Mucosa of stomach (tissue), 1 donor: ENCODE results near the gene STC2.

Experiments
- H3K27me3 ChIP-seq: one replicate; pipeline ENCODE4 v1.7.0; 2013; ENCODE audit warnings: mild to moderate bottlenecking, low read length; ENCODE audit not compliant: control insufficient read depth, insufficient read depth
- H3K36me3 ChIP-seq: one replicate; pipeline ENCODE4 v1.7.0; 2013; ENCODE audit warnings: low read length; ENCODE audit not compliant: control insufficient read depth, insufficient read depth
- H3K4me1 ChIP-seq: one replicate; pipeline ENCODE4 v1.7.0; 2013; ENCODE audit warnings: mild to moderate bottlenecking, low read length; ENCODE audit not compliant: control insufficient read depth, insufficient read depth
- H3K4me3 ChIP-seq: one replicate; pipeline ENCODE4 v1.7.0; 2013; ENCODE audit warnings: low read length
- H3K9ac ChIP-seq: one replicate; pipeline ENCODE4 v1.7.0; 2013; ENCODE audit warnings: mild to moderate bottlenecking, low read length, moderate library complexity
- H3K9me3 ChIP-seq: one replicate; pipeline ENCODE4 v1.7.0; 2013; ENCODE audit warnings: mild to moderate bottlenecking, low read length, moderate library complexity; ENCODE audit not compliant: control insufficient read depth
- donor health status: Pancreatic carcinoma.

The STC2 gene

GRCh38 chr5:173307695-173308094, 20.5 kb downstream of the STC2 start:
- Histone ChIP-seq H3K4me3 (no peak overlapping the region), H3K36me3 (no peaks in the 10 kb centered on the region), H3K27me3 (peaks cover 3% of the 10 kb centered on the region), H3K9ac (no peak overlapping the region), H3K4me1 (no peaks in the 10 kb centered on the region), H3K9me3 (no peaks in the 10 kb centered on the region)

GRCh38 chr5:173306695-173307094, 21.5 kb downstream of the STC2 start:
- no peak overlapping the region for H3K4me3 ChIP-seq
- H3K4me1 ChIP-seq = no peaks in the 10 kb centered on the region
- no peak overlapping the region for H3K9ac ChIP-seq
- H3K36me3 ChIP-seq = no peaks in the 10 kb centered on the region
- peaks cover 3% of the 10 kb centered on the region for H3K27me3 ChIP-seq
- H3K9me3 ChIP-seq = no peaks in the 10 kb centered on the region

GRCh38 chr5:173304591-173304988, 23.6 kb downstream of the STC2 start:
- no peaks in the 10 kb centered on the region for H3K9me3 ChIP-seq
- H3K27me3 ChIP-seq = peaks cover 3% of the 10 kb centered on the region
- H3K4me3 ChIP-seq = no peak overlapping the region
- H3K9ac ChIP-seq = no peak overlapping the region
- no peaks in the 10 kb centered on the region for H3K4me1 ChIP-seq
- H3K36me3 ChIP-seq = no peaks in the 10 kb centered on the region

DNA sequence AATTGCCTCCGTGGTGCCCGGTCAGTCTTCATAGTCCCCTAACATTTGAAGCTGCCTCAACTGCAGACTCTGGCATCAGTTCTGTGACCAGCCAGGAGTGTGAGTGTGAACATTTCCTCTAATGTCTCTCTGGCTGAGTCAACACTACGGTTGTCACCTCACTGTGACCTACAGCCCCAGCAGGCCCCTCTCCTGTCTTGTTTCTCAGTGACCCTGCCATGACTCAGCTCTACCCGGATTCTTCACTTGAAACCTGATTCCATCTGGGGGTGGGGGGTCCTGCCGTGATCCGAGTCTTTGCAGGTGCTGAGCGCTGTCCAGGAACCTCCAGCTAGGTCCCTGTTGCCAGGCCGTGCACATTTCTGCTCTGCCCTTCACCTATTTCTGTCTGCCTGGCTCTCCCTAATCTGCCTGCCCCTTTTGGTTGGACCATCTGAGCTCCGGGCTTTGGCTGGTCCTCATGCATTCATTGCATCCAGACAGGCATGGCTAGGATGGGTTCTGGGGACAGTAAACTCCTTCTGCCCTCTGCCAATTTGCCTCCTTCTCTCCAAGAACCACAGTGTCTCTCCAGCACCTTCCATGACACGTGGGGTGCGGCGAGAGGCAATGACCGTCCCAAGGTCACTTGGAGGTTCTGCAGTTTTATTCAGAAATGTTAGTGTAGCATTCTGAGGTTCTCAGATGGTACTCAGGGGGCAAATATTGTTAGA, 24.2 kb downstream of the STC2 start:
- Histone ChIP-seq H3K27me3 (peaks cover 3% of the 10 kb centered on the region), H3K4me3 (no peak overlapping the region), H3K9me3 (no peaks in the 10 kb centered on the region), H3K9ac (no peak overlapping the region), H3K4me1 (no peaks in the 10 kb centered on the region), H3K36me3 (no peaks in the 10 kb centered on the region)

GRCh38 chr5:173302546-173303155, 25.6 kb downstream of the STC2 start:
- peaks cover 3% of the 10 kb centered on the region for H3K27me3 ChIP-seq
- H3K36me3 ChIP-seq = no peaks in the 10 kb centered on the region
- no peaks in the 10 kb centered on the region for H3K9me3 ChIP-seq
- no peaks in the 10 kb centered on the region for H3K4me1 ChIP-seq
- H3K4me3 ChIP-seq = no peak overlapping the region
- no peak overlapping the region for H3K9ac ChIP-seq

DNA sequence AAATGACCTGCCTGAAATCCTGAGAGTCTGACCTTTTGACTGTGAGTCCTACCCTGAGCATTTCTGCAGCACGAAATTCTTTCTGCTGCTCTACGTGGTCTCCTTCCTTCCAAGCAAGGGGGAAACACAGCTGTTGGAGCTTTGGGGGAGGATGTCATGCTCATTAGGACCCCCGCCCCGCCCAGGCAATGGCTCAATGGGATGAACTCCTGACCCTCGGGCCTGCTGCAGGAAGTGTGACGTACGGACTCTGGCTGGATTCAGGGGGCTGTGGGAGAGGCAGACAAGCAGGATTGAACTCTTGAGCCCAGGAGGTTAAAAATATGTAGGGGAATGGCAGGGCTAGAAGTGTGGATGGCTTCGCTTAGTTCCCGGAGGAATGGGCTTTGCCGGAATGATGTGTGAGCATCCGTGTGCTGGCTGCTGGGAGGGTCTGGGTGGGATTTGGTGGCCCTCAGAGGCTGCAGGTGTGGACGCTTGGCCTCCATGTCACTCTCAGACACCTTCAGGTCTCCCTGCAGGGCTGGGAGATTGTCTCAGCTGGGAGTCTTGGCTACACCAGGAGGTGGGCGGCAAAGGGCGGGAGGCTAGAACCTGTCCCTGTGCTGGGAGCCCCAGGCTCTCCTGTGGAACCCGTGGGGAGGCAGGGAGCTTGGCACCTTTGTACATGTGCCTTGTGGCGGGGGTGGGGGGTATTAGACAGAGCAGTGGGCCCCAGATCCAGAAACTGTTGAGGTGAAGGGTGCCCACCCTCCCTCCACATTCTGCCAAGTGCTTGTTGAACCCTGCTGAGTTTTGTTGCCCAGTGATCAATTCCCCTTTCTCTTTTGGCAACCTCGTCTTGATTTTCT, 26.3 kb downstream of the STC2 start:
- Histone ChIP-seq H3K36me3 (no peaks in the 10 kb centered on the region), H3K27me3 (peaks cover 3% of the 10 kb centered on the region), H3K9ac (no peak overlapping the region), H3K4me3 (no peak overlapping the region), H3K4me1 (no peaks in the 10 kb centered on the region), H3K9me3 (no peaks in the 10 kb centered on the region)

GRCh38 chr5:173300389-173301047, 27.7 kb downstream of the STC2 start:
- H3K4me3 ChIP-seq = no peak overlapping the region

GRCh38 chr5:173299820-173300219, 28.4 kb downstream of the STC2 start:
- no peaks in the 10 kb centered on the region for H3K4me1 ChIP-seq
- no peak overlapping the region for H3K9ac ChIP-seq
- H3K36me3 ChIP-seq = no peaks in the 10 kb centered on the region
- no peaks in the 10 kb centered on the region for H3K9me3 ChIP-seq
- H3K27me3 ChIP-seq = peaks cover 8% of the 10 kb centered on the region
- H3K4me3 ChIP-seq = no peak overlapping the region

More at GRCh38 chr5:173300389-173301047, 27.7 kb downstream of the STC2 start:
- peaks cover 6% of the 10 kb centered on the region for H3K27me3 ChIP-seq
- H3K4me1 ChIP-seq = no peaks in the 10 kb centered on the region
- no peaks in the 10 kb centered on the region for H3K36me3 ChIP-seq
- H3K9ac ChIP-seq = no peak overlapping the region
- no peaks in the 10 kb centered on the region for H3K9me3 ChIP-seq

GRCh38 chr5:173298213-173298926, 29.8 kb downstream of the STC2 start:
- Histone ChIP-seq H3K27me3 (peaks cover 22% of the 10 kb centered on the region), H3K4me3 (no peak overlapping the region), H3K36me3 (no peaks in the 10 kb centered on the region), H3K9me3 (no peaks in the 10 kb centered on the region), H3K9ac (no peak overlapping the region), H3K4me1 (no peaks in the 10 kb centered on the region)

DNA sequence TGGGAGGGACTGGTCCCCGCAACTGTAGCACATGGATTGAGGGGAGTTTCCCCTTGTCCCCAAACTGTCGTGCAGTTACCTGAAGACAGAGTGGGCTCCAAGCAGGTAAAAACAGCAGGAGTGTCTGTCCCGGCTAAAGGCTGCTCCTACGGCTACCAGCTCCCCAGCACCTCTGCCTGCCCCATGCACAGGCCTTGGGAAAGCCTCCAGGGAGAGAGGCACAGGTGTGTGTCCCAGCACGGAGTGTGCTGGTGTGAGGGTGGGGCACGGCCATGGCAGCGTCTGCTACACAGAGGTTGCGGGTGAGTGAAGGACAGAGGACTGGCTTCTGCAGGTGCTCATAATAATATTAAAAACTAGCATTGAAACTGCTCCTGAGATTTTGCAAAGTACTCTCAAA, 30.4 kb downstream of the STC2 start:
- Histone ChIP-seq H3K36me3 (no peaks in the 10 kb centered on the region), H3K9ac (no peak overlapping the region), H3K4me3 (no peak overlapping the region), H3K27me3 (peaks cover 23% of the 10 kb centered on the region), H3K4me1 (no peaks in the 10 kb centered on the region), H3K9me3 (no peaks in the 10 kb centered on the region)
